CD4-positive, alpha-beta T cell (primary cell): ENCODE measurements around the gene CMTM4. TPM values are rescaled to one million over a fixed set of nuclear protein-coding genes. Genes with fewer than 3 reads are reported as not detected.

Experiments
- ATAC-seq: fragments of 200-7000 bp; cut with Tn5 transposase; one replicate; pipeline ENCODE4 v1.10.0; 2022; ENCODE audit warnings: mild to moderate bottlenecking; ENCODE audit not compliant: poor library complexity
- CTCF ChIA-PET: fragments of 350-600 bp; sonication (Branson Sonifier 250); formaldehyde crosslinking; loops from one replicate; lab custom pipeline; 2021; ENCODE audit warnings: antibody characterized with exemption, inconsistent platforms; lab: Charles Lee
- POLR2A ChIA-PET: fragments of 350-600 bp; sonication (Branson Sonifier 250); formaldehyde crosslinking; loops from one replicate; lab custom pipeline; 2021; ENCODE audit warnings: antibody characterized with exemption, inconsistent platforms; lab: Charles Lee
- DNase-seq, 14 experiments: peaks; one replicate each; pipeline ENCODE4 v3.0.0-alpha.2; 2013 to 2020; ENCODE audit warnings: mixed read lengths in 2 of 14
- H3K27ac ChIP-seq, 2 donors: one replicate each; pipeline versions ENCODE4 v1.5.1 to v1.7.0; 2013; ENCODE audit warnings: low read length in 2 of 2, low read depth in 1 of 2, mild to moderate bottlenecking in 1 of 2
- H3K27me3 ChIP-seq, 2 experiments: 1 replicate in 1 of 2; 2 replicates in 1 of 2; pipeline versions ENCODE4 v1.6.1 to v1.7.0; 2013; ENCODE audit warnings: low read length in 2 of 2, control low read depth in 1 of 2, mild to moderate bottlenecking in 1 of 2, moderate library complexity in 1 of 2; ENCODE audit not compliant: insufficient read depth in 2 of 2, control insufficient read depth in 1 of 2
- H3K36me3 ChIP-seq: one replicate; pipeline ENCODE4 v1.6.1; 2013; ENCODE audit warnings: low read length, control low read depth; ENCODE audit not compliant: insufficient read depth
- H3K4me1 ChIP-seq: one replicate; pipeline ENCODE4 v1.6.1; 2013; ENCODE audit warnings: low read length, control low read depth; ENCODE audit not compliant: insufficient read depth
- H3K4me3 ChIP-seq: one replicate; pipeline ENCODE4 v1.5.1; 2013; ENCODE audit warnings: mild to moderate bottlenecking, low read length, moderate library complexity
- H3K9me3 ChIP-seq, 2 experiments: 1 replicate in 1 of 2; 2 replicates in 1 of 2; pipeline versions ENCODE4 v1.6.1 to v1.7.0; 2013; ENCODE audit warnings: low read length in 2 of 2, mild to moderate bottlenecking in 2 of 2, control low read depth in 1 of 2, moderate library complexity in 1 of 2; ENCODE audit not compliant: control insufficient read depth in 1 of 2, insufficient read depth in 1 of 2
- H3K27ac Mint-ChIP-seq: one replicate; pipeline ENCODE4 v1.8.0; 2020; ENCODE audit warnings: mixed read lengths
- H3K27me3 Mint-ChIP-seq: one replicate; pipeline ENCODE4 v1.8.0; 2021; ENCODE audit warnings: mixed read lengths
- H3K36me3 Mint-ChIP-seq: one replicate; pipeline ENCODE4 v1.8.0; 2021; ENCODE audit warnings: low read depth, mixed read lengths
- H3K4me1 Mint-ChIP-seq: one replicate; pipeline ENCODE4 v1.8.0; 2021; ENCODE audit warnings: low read depth, mixed read lengths
- H3K4me3 Mint-ChIP-seq: one replicate; pipeline ENCODE4 v1.8.0; 2020; ENCODE audit warnings: mild to moderate bottlenecking, mixed read lengths
- H3K9me3 Mint-ChIP-seq: one replicate; pipeline ENCODE4 v1.8.0; 2020; ENCODE audit warnings: mixed read lengths
- intact Hi-C, 2 experiments: fragments of 100-400 bp; cut with DNase I in 1 of 2; cut with micrococcal nuclease in 1 of 2; formaldehyde crosslinking; loops; one replicate each; pipeline versions ENCODE4 v1.15.1 to v1.9.0; 2023 to 2025; cut with DNase I, micrococcal nuclease
- total RNA-seq, 174 experiments: library from RNA in 2 of 174; stranded (reverse) in 2 of 174; gene quantifications; one replicate each; pipeline ENCODE4 v1.2.3 and lab custom pipeline; 2021 to 2026
- TF ChIP-seq, protein P1 (sequence below): fragments of 200-600 bp; IDR thresholded peaks from one replicate; pipeline ENCODE4 v1.8.0; 2022; ENCODE audit warnings: antibody characterized with exemption, mild to moderate bottlenecking

CMTM4 gene
- total RNA-seq, 2 experiments from 2014 or later = 1.1 to 1.6 TPM

DNA sequence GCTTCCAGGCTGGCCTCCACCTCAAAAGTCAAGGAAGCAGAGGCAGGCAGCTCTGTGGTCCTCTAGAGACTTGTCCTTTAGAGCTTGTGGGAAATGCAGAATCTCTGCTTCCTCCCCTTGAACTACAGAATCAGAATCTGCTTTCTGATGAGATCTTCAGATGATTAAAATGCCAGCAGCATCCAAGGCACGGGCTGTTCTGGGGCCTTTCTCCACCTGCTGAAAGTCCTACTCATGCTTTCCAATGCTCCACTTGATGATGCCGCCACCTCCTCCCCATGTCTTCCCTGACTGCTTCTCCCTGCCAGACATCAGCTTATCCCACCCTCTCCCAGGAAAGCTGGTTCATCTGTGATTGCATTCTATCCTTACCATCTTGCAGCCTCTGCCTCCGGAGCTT, 58.7 kb downstream of the CMTM4 start:
- DNase-seq (no peak), ATAC-seq (no peak)
- Mint-ChIP-seq H3K4me3 (no peak overlapping the region), H3K9me3 (no peaks in the 10 kb centered on the region), H3K36me3 (no peaks in the 10 kb centered on the region), H3K27ac (no peak overlapping the region), H3K4me1 (no peaks in the 10 kb centered on the region), H3K27me3 (no peaks in the 10 kb centered on the region)
- intact Hi-C loops = no loop called here
- Histone ChIP-seq H3K27ac (no peak overlapping the region), H3K4me3 (no peak overlapping the region), H3K36me3 (no peaks in the 10 kb centered on the region), H3K27me3 (peaks cover 0 to 2% of the 10 kb centered on the region in 2 experiments), H3K9me3 (no peaks in the 10 kb centered on the region), H3K4me1 (no peaks in the 10 kb centered on the region)
- ChIA-PET POLR2A (no interaction called here), CTCF (interaction anchor here (3.6 kb wide), 1 partner anchor 13 kb away, joined by 17 read pairs; no protein-coding TSS in a partner anchor)
- TF ChIP-seq, protein P1, sequence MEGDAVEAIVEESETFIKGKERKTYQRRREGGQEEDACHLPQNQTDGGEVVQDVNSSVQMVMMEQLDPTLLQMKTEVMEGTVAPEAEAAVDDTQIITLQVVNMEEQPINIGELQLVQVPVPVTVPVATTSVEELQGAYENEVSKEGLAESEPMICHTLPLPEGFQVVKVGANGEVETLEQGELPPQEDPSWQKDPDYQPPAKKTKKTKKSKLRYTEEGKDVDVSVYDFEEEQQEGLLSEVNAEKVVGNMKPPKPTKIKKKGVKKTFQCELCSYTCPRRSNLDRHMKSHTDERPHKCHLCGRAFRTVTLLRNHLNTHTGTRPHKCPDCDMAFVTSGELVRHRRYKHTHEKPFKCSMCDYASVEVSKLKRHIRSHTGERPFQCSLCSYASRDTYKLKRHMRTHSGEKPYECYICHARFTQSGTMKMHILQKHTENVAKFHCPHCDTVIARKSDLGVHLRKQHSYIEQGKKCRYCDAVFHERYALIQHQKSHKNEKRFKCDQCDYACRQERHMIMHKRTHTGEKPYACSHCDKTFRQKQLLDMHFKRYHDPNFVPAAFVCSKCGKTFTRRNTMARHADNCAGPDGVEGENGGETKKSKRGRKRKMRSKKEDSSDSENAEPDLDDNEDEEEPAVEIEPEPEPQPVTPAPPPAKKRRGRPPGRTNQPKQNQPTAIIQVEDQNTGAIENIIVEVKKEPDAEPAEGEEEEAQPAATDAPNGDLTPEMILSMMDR = no peak

DNA sequence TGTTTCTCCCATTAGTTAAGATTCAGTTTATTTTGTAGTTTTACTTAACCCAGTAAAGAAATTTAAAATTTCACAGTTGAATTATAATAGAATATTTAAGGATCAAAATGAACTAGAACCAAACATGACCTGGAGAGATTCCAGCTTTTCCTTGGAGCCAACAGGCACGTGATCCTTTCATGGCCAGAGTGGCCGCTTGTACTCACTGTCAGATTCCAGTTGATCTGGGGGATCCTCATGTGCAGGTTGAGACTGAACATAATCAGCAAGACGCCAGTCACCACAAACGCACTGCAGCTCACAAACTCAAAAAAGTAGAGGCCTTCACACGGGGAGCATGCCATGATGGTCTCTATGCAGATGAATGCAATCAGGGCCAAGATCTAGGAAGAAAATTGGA, 60.3 kb downstream of the CMTM4 start:
- Histone ChIP-seq H3K27me3 (peaks cover 0 to 2% of the 10 kb centered on the region in 2 experiments), H3K27ac (no peak overlapping the region), H3K4me1 (no peaks in the 10 kb centered on the region), H3K9me3 (no peaks in the 10 kb centered on the region), H3K36me3 (no peaks in the 10 kb centered on the region), H3K4me3 (no peak overlapping the region)
- intact Hi-C loops = no loop called here
- ATAC-seq (no peak), DNase-seq (no peak)
- H3K4me3 Mint-ChIP-seq = no peak overlapping the region
- no peak overlapping the region for H3K27ac Mint-ChIP-seq
- no peaks in the 10 kb centered on the region for H3K36me3 Mint-ChIP-seq
- H3K4me1 Mint-ChIP-seq = no peaks in the 10 kb centered on the region
- H3K9me3 Mint-ChIP-seq = no peaks in the 10 kb centered on the region
- CTCF ChIA-PET = interaction anchor here (3.6 kb wide), 1 partner anchor 15 kb away, joined by 17 read pairs; no protein-coding TSS in a partner anchor
- TF ChIP-seq, protein P1 = no peak
- no peaks in the 10 kb centered on the region for H3K27me3 Mint-ChIP-seq
- POLR2A ChIA-PET = no interaction called here

DNA sequence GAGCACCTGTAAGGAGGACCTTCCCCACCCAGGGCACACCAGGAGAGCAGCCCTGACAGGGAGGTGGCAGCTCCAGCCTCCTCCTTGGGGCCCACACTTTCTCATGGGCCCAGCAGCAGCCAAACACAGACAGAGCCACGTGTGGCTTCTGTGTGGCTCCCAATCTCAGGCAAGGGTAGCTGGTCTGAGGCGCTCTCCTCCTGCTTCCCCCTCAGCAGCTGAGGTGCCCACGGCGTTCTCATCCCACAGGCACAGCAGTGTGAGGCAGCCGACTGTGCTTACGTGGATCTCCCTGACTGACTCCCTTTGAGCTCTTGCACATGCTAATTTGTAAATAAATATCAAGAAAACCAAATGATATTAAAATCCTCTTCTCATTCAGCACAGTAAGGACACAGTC, 61.1 kb downstream of the CMTM4 start:
- intact Hi-C loops = no loop called here
- Mint-ChIP-seq H3K27ac (no peak overlapping the region), H3K36me3 (no peaks in the 10 kb centered on the region), H3K4me3 (no peak overlapping the region), H3K9me3 (no peaks in the 10 kb centered on the region), H3K27me3 (no peaks in the 10 kb centered on the region), H3K4me1 (no peaks in the 10 kb centered on the region)
- Histone ChIP-seq H3K4me3 (no peak overlapping the region), H3K27me3 (peaks cover 0 to 2% of the 10 kb centered on the region in 2 experiments), H3K27ac (no peak overlapping the region), H3K9me3 (no peaks in the 10 kb centered on the region), H3K4me1 (no peaks in the 10 kb centered on the region), H3K36me3 (no peaks in the 10 kb centered on the region)
- ChIA-PET POLR2A (no interaction called here), CTCF (interaction anchor here (3.6 kb wide), 1 partner anchor 16 kb away, joined by 17 read pairs; no protein-coding TSS in a partner anchor)
- DNase-seq (no peak), ATAC-seq (no peak)
- TF ChIP-seq, protein P1 = no peak
